Measurements from ENCODE around the gene IGSF21.
"Not testable (repeated sequence)": the region's sequence is repeated elsewhere in the genome, so short reads cannot be mapped to it uniquely, and the experiment has no call there.

IGSF21 gene

GRCh38 chr1:18400347-18401102 lies 292.9 kb downstream of the IGSF21 start:
- no peak for DNase-seq (ENCODE audit: low read depth in 2 of 2)

DNA sequence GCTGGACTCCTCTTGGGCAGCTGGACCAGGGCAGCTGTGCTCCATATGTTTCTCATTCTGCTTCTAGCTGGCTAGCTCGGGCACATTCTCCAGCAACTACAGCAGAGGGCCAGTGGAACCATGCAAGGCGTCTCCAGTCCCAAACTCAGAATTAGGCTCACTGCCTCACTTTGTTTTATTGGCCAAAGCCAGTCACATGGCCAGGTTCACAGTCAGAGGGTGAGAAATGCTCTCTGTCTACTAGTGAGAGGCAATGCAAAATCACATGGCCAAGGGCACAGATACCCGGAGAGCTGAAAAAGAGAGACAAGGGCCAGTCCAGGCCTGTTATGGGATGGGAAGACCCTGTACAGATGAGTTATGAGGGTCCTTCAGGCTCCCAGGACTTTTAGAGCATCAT lies 294.3 kb downstream of the IGSF21 start:
- DNase-seq (ENCODE audit: low read depth in 2 of 2): no peak

DNA sequence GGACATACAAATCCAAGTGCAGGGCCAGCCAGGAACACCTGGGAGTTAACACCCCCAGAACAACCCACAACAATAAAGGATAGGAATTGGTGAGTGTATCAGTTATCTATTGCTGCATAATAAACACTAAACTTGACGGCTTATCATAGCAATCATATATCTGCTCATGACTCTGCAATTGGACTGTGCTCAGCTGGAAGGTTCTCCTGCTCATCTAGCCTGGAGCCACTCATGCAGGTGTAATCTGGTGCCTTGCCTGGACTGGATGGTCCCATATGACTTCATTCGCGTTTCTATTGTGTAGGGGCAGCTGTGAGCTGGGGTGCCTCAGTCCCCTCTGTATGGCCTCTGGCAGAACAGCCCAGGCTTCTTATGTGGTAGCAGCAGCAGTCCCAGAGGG lies 296.9 kb downstream of the IGSF21 start:
- no peak for DNase-seq (ENCODE audit: low read depth in 2 of 2)

DNA sequence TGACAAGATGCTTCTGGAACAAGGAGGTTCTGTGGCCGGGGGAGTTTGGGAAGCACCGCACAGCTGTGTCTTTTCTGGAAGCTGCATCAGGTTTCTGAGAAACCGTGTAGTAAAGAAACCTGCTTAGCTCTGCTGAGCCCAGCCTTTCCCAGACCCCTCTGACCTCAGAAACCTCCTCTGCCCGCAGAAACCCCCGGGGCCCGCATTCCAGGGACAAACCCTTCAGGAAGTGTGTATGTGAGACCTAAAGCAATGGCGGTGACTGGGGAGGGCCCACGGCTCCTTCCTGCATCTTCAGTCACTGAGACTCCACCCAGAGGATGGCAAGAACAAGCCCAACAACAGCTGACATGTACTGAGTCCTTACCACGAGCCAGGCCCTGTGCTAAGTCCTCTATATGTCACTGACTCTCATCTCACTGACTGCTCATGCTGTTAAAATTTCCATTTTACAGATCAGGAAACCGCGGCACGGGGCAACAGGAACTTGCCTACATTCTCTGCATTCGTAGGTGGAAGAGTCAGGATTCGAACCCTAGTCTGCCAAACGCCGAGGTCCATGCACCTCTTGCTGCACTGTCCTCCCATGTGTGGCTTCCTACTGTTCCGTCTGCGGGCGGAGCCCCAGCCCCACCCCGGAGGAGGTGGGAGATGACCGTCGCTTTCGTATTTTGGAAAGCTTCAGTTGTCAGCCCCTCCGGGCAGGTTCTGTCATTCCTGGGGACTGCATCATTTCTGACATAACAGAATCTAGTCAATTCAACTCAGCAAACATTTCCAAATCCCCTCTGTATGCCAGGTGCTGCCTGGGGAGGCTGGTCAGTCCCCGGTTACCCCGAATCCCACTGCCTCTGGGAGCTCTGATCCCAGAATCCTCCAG lies 299.8 kb downstream of the IGSF21 start:
- no peak for DNase-seq (ENCODE audit: low read depth in 2 of 2)

GRCh38 chr1:18408656-18409370 lies 301.2 kb downstream of the IGSF21 start:
- DNase-seq (ENCODE audit: low read depth in 2 of 2): no peak

- DNase-seq (ENCODE audit: low read depth in 2 of 2): no peak
These were observed 302.1 kb downstream of the IGSF21 start for GRCh38 chr1:18409609-18410237.

DNA sequence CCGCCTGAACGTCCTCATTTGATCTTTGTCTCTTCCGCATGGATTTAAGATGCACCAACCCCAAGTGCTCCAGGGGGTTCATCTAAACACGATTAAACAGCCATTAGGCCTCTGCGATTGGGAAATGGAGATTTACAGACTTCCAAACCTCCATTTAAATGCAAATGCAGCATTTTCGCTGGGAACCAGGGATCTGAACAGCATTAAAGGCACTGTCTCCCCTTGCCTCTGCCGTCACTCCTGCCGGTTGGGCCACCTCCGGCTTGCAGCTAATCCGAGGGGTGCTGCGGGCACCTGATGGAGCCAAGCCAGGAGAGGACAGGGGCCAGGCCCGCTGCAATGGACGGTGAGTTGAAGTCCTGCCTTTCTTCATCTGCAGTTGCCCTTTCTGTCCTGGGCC lies 302.8 kb downstream of the IGSF21 start:
- DNase-seq (ENCODE audit: low read depth in 2 of 2): no peak

DNA sequence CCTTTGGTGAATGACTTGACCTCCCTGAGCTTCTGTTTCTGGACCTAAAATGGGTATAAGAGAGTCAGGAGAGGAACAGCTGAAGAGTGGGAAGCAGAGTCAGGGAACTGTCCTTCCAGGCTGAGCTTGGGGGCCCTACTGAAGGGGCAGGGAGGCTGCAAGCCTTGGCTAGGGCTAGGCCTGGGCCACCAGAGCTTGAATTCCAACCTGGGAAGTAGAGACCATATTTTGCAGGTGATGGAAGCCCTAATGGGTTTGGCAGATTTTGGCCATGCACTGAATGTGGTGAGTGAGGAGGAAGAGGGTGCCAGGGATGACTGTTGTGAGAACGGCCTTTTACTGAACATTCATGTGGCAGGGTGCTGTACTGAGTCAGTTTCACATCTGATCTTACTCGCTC lies 303.7 kb downstream of the IGSF21 start:
- DNase-seq (ENCODE audit: low read depth in 2 of 2): no peak

GRCh38 chr1:18411820-18412641 lies 304.4 kb downstream of the IGSF21 start:
- DNase-seq (ENCODE audit: low read depth in 2 of 2): no peak

- DNase-seq (ENCODE audit: low read depth in 2 of 2): no peak
These were observed 305.3 kb downstream of the IGSF21 start for GRCh38 chr1:18412882-18413353.

DNA sequence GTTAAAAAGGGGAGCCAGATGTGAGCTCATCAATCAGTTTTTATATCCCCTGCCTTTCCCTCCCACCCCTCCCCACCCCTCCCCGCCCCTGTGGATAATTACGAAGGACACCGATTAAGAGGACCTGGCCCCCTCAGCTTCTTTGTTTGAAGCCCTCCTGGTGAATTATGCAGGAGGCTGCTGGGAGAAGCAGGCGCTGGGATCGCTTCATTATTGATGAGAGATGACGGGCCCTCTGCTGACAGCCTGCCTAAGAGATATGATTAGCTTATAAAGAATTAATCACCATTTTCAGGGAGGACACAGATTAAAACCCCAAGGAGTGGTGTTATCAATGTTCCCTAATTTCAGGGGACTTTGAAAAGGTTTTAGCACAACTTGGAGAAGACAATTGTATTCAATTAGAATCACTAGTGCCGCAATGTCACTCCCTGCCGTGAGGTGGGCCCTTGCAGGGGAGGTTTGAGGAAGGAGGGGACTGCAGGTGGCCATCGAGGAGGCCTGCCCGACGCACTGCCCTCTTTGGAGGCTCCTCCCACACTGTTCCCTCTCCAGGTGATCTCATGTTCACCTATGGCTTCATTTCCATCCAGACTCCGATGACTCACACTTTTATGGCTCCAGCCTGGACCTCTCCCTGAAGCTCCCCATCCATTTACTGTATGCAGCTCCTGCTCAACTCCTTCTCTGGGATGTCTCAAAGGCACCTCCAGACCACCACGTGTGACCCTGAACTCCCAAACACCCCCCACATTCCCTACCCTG lies 306.1 kb downstream of the IGSF21 start:
- DNase-seq (ENCODE audit: low read depth in 2 of 2): no peak

GRCh38 chr1:18414321-18414720 lies 306.7 kb downstream of the IGSF21 start:
- no peak for DNase-seq (ENCODE audit: low read depth in 2 of 2)

DNA sequence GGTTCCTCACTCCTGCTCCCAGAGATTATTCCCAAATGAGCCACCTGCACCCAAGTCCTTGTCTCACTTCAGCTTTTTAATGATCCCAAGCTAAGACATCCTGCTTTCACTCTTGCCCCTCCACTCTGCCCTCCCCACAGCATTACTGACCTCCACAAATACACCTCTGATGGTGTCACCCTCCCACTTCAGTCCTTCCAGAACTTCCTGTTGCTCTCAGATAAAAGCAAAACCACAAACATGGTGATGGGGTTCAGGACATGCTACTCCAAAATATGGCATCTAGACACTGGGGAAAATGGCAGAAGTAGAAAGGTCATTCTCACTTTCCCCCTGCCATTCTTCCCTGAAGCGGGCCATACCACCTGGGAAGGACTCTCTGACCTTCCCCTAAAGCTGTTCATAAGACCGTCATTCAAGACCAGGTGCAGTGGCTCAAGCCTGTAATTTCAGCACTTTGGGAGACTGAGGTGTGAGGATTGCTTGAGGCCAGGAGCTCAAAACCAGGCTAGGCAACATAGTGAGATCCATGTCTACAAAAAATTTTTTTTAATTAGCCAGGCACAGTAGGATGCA lies 307.4 kb downstream of the IGSF21 start:
- no peak for DNase-seq (ENCODE audit: low read depth in 2 of 2)

DNA sequence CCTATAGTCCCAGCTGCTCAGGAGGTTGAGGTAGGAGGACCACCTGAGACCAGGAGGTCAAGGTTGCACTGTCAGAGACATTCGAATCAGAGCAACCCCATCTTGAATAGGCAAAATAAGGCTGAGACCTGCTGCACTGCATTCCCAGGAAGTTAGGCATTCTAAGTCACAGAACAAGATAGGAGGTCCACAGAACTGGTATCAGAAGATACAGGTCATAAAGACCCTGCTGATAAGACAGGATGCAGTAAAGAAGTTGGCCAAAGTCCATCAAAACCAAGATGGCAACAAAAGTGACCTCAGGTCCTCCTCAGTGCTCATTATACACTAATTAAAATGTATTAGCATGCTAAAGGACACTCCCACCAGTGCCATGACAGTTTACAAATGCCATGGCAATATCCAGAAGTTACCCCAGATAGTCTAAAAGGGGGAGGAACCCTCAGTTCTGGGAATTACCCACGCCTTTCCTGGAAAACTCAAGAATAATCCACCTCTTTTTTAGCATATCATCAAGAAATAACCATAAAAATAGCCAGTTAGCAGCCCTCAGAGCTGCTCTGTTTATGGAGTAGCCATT lies 307.9 kb downstream of the IGSF21 start:
- no peak for DNase-seq (ENCODE audit: low read depth in 2 of 2)

GRCh38 chr1:18416126-18416525 lies 308.5 kb downstream of the IGSF21 start:
- DNase-seq (ENCODE audit: low read depth in 2 of 2): not testable (repeated sequence)

GRCh38 chr1:18417316-18418269 lies 310.0 kb downstream of the IGSF21 start:
- DNase-seq (ENCODE audit: low read depth in 2 of 2): no peak

DNA sequence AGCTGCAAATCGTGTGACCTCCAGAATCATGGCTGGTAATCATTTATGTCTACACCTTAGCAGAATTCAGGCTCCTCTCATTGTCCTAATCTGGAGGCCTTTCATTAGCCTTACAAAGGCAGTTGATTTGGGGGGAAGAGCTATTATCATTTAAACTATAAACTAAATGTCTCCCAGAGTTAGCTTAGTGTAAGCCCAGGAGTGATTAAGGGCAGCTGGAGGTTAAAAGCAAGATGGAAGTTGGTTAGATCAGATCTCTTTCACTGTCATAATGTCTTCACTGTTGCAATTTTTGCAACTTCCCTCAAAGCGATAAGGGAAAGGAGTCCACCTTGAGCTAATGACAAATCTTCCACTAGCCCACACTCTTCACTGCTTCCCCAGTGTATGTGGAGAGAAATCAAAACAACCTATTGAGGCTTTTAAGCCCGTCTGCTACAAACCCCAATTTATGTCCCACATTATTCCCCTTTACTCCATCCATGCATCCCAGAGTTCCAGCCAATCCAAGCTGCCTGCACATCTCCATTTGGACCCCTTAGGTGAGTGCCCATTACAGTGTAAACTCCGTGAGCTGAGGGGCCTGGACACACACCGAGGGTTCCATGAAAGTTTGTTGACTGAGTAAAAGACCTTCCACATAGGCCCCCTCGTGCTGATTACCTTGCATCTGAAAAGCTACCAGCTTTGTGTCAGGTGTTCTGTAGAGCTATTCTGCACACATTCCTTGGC lies 311.7 kb downstream of the IGSF21 start:
- no peak for DNase-seq (ENCODE audit: low read depth in 2 of 2)

GRCh38 chr1:18419845-18420184 lies 312.2 kb downstream of the IGSF21 start:
- no peak for DNase-seq (ENCODE audit: low read depth in 2 of 2)
